HCT116 (cell line): ENCODE data around the gene IL15RA. TPM values are rescaled to one million over a fixed set of nuclear protein-coding genes. Genes with fewer than 3 reads are reported as not detected.
"Not testable (repeated sequence)": the region's sequence is repeated elsewhere in the genome, so short reads cannot be mapped to it uniquely, and the experiment has no call there.

Experiments
- ATAC-seq: fragments of 200-7000 bp; cut with Tn5 transposase; 2 replicates; pipeline ENCODE4 v1.9.1; 2020; ENCODE audit warnings: mild to moderate bottlenecking, moderate library complexity
- BruUV-seq: library from RNA; stranded (reverse); fragments of 400-500 nt; replicated peaks from 2 replicates; lab custom pipeline; 2021; lab: Mats Ljungman, UMichigan
- CTCF ChIA-PET: fragments of 300-600 bp; sonication (Branson Sonifier 250); formaldehyde crosslinking; loops from one replicate; lab custom pipeline; 2021; ENCODE audit warnings: antibody characterized with exemption; lab: Charles Lee
- POLR2A ChIA-PET: fragments of 300-600, 350-600 bp; sonication (Branson Sonifier 250); formaldehyde crosslinking; loops from one replicate; lab custom pipeline; 2021; ENCODE audit warnings: antibody characterized with exemption; lab: Charles Lee
- RAD21 ChIA-PET, 2 experiments: fragments of 300-600 bp; sonication (Branson Sonifier 250); formaldehyde crosslinking; loops; one replicate each; lab custom pipeline; 2023; ENCODE audit warnings: low total read pairs in 2 of 2; ENCODE audit not compliant: uncharacterized antibody in 2 of 2, unreplicated experiment in 2 of 2, low non-redundant PET in 1 of 2; lab: Charles Lee
- DNase-seq: peaks from one replicate; pipeline ENCODE4 v3.0.0-alpha.2; 2010; ENCODE audit warnings: low read depth, low spot score
- H2AFZ ChIP-seq: fragments of 200-600 bp; shearing (Covaris generic), sonication (generic); 2 replicates; pipeline ENCODE4 v1.6.1; 2017; ENCODE audit warnings: low read depth, mixed run types, mixed read lengths, antibody characterized with exemption, low read length; ENCODE audit not compliant: poor library complexity, severe bottlenecking
- H3K27ac ChIP-seq: 2 replicates; pipeline ENCODE4 v1.5.1; 2012; ENCODE audit warnings: low read depth, low read length
- H3K27me3 ChIP-seq: fragments of 200-600 bp; sonication (generic); 2 replicates; pipeline ENCODE4 v1.6.1; 2016; ENCODE audit warnings: mixed run types, low read length, mixed read lengths; ENCODE audit not compliant: insufficient read depth
- H3K36me3 ChIP-seq, 2 experiments: fragments of 200-500 bp in 1 of 2; fragments of 200-600 bp in 1 of 2; sonication (Bioruptor generic) in 1 of 2; sonication (generic) in 1 of 2; 2 replicates each; pipeline versions ENCODE4 v1.5.1 to v1.6.1; 2014 to 2016; ENCODE audit warnings: low read length in 2 of 2, inconsistent platforms in 1 of 2, mixed read lengths in 1 of 2, mixed run types in 1 of 2; ENCODE audit not compliant: insufficient read depth in 2 of 2, control insufficient read depth in 1 of 2
- H3K4me1 ChIP-seq, 2 experiments: fragments of 200-600 bp in 1 of 2; sonication (generic) in 1 of 2; 2 replicates each; pipeline versions ENCODE4 v1.5.1 to v1.6.1; 2012 to 2017; ENCODE audit warnings: low read length in 2 of 2, inconsistent platforms in 1 of 2, mild to moderate bottlenecking in 1 of 2, mixed read lengths in 1 of 2, mixed run types in 1 of 2, moderate library complexity in 1 of 2; ENCODE audit not compliant: insufficient read depth in 2 of 2, control insufficient read depth in 1 of 2
- H3K4me2 ChIP-seq: fragments of 200-600 bp; sonication (generic); 2 replicates; pipeline ENCODE4 v1.6.1; 2017; ENCODE audit warnings: mixed run types, low read length, mixed read lengths
- H3K4me3 ChIP-seq, 2 experiments: fragments of 200-600 bp in 1 of 2; sonication (generic) in 1 of 2; replicated peaks in 1 of 2; 2 replicates each; pipeline ENCODE4 v1.5.1; 2011 to 2016; ENCODE audit warnings: low read length in 2 of 2, control low read depth in 1 of 2, low read depth in 1 of 2, mild to moderate bottlenecking in 1 of 2, mixed read lengths in 1 of 2, mixed run types in 1 of 2
- H3K79me2 ChIP-seq: fragments of 200-600 bp; sonication (generic); 2 replicates; pipeline ENCODE4 v1.6.1; 2017; ENCODE audit warnings: mild to moderate bottlenecking, mixed run types, low read length, moderate library complexity, mixed read lengths; ENCODE audit not compliant: insufficient read depth
- H3K9ac ChIP-seq: fragments of 200-600 bp; sonication (generic); 2 replicates; pipeline ENCODE4 v1.6.1; 2016; ENCODE audit warnings: low read length, mixed read lengths
- H3K9me2 ChIP-seq: fragments of 200-600 bp; sonication (generic), shearing (Covaris generic); 2 replicates; pipeline ENCODE4 v1.6.1; 2017; ENCODE audit warnings: mixed run types, mild to moderate bottlenecking, moderate library complexity; ENCODE audit not compliant: insufficient read depth
- H3K9me3 ChIP-seq, 2 experiments: fragments of 200-500 bp in 1 of 2; fragments of 200-600 bp in 1 of 2; sonication (Bioruptor generic) in 1 of 2; sonication (generic) in 1 of 2; 2 replicates each; pipeline ENCODE4 v1.6.1; 2014 to 2017; ENCODE audit warnings: low read length in 2 of 2, mixed read lengths in 2 of 2, inconsistent platforms in 1 of 2, low read depth in 1 of 2, mild to moderate bottlenecking in 1 of 2, mixed run types in 1 of 2, moderate library complexity in 1 of 2; ENCODE audit not compliant: control insufficient read depth in 1 of 2, insufficient read depth in 1 of 2
- H4K20me1 ChIP-seq: fragments of 200-600 bp; sonication (generic), shearing (Covaris generic); 2 replicates; pipeline ENCODE4 v1.6.1; 2017; ENCODE audit warnings: mixed run types, mild to moderate bottlenecking, moderate library complexity; ENCODE audit not compliant: insufficient read depth
- EGR1 ChIP-seq: IDR thresholded peaks from 2 replicates; pipeline ENCODE4 v1.6.1; 2012; ENCODE audit warnings: low read depth
- EZH2phosphoT487 ChIP-seq: fragments of 200-600 bp; IDR thresholded peaks from 2 replicates; pipeline ENCODE4 v1.6.1; 2018; ENCODE audit warnings: antibody characterized with exemption, borderline replicate concordance
- JUND ChIP-seq: IDR thresholded peaks from 2 replicates; pipeline ENCODE4 v1.6.1; 2012
- POLR2AphosphoS5 ChIP-seq: IDR thresholded peaks from 2 replicates; pipeline ENCODE4 v1.6.1; 2011; ENCODE audit warnings: mild to moderate bottlenecking, low read depth, low read length, moderate library complexity
- TCF7L2 ChIP-seq: IDR thresholded peaks from 2 replicates; pipeline ENCODE4 v1.7.0; 2011; ENCODE audit warnings: borderline replicate concordance, inconsistent platforms; ENCODE audit not compliant: insufficient read depth, insufficient read length; ENCODE audit errors: extremely low read depth
- intact Hi-C: fragments of 100-400 bp; cut with micrococcal nuclease; formaldehyde crosslinking; loops from 2 replicates; pipeline ENCODE4 v1.10.0; 2022
- total RNA-seq: library from RNA; stranded (reverse); gene quantifications from one replicate; pipeline ENCODE4 v1.2.1, GENCODE V29; 2021; ENCODE audit not compliant: unreplicated experiment
- TF ChIP-seq, protein P1 (sequence below): IDR thresholded peaks from 2 replicates; pipeline ENCODE4 v1.6.1; 2012

Gene IL15RA
- total RNA-seq, 1 experiment from 2014 or later: 10.5 TPM

DNA sequence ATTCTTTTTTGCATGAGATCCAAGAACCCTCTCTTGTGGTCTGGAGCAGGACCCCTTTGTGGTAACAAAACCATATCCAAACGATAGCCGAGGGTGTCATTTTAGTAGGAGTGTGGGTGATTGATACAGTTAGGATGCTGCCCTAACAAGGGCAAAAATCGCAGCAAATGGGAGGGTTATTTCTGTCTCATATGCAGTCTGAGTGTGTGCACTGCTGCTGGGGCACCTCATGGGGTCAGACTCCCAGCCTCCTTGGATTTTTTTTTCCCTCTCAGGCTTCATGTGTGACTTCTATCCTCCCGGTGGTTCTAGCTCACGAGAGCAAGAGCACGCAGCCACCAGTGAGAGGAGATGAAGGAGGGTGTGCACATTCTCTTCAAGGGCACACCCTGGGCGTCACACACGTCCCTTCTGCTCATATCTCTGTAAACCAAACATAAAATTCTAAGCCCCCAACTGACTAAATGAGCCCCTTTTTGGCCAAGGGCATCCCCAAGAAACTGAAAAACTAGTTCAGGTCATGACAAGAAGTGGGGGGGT lies 28.6 kb upstream of the IL15RA start:
- Histone ChIP-seq H3K36me3 (no peaks in the 10 kb centered on the region), H2AFZ (no peak overlapping the region), H3K9me3 (no peaks in the 10 kb centered on the region), H3K4me1 (no peaks in the 10 kb centered on the region), H3K4me3 (no peak overlapping the region), H4K20me1 (no peaks in the 10 kb centered on the region), H3K27ac (no peak overlapping the region), H3K27me3 (no peaks in the 10 kb centered on the region), H3K4me2 (no peak overlapping the region), H3K79me2 (no peaks in the 10 kb centered on the region), H3K9ac (no peak overlapping the region), H3K9me2 (no peaks in the 10 kb centered on the region)
- intact Hi-C loops: no loop called here
- no peak for ATAC-seq
- DNase-seq: no peak
- no TSS peak for BruUV-seq
- no peak for TF ChIP-seq EZH2phosphoT487
- no peak for TF ChIP-seq TCF7L2
- TF ChIP-seq EGR1: no peak
- no peak for TF ChIP-seq POLR2AphosphoS5
- TF ChIP-seq, protein P1, sequence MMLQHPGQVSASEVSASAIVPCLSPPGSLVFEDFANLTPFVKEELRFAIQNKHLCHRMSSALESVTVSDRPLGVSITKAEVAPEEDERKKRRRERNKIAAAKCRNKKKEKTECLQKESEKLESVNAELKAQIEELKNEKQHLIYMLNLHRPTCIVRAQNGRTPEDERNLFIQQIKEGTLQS: no peak
- no peak for TF ChIP-seq JUND
- ChIA-PET CTCF (no interaction called here), POLR2A (no interaction called here), RAD21 (no interaction called here)

DNA sequence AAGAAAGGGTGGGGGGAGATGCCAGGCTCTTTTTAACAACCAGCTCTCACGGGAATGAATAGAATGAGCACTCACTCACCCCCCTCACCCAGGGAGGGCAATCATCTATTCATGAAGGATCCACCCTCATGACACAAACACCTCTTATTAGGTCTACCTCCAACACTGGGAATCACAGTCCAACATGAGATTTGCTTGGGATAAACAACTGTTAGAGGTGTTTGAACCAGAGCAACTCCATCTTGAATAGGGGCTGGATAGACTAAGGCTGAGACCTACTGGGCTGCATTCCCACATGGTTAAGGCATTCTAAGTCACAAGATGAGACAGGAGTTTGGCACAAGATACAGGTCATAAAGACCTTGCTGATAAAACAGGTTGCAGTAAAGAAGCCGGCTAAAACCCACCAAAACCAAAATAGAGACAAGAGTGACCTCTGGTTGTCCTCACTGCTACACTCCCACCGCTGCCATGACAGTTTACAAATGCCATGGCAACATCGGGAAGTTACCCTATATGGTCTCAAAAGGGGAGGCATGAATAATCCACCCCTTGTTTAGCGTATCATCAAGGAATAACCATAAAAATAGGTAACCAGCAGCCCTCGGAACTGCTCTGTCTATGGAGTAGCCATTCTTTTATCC lies 27.9 kb upstream of the IL15RA start:
- not testable (repeated sequence) for ATAC-seq, H3K4me2 ChIP-seq, BruUV-seq

More for the DNA sequence above, 27.9 kb upstream of the IL15RA start:
- RAD21 ChIA-PET, H3K4me1 ChIP-seq, H4K20me1 ChIP-seq, H3K27ac ChIP-seq, CTCF ChIA-PET, H3K4me3 ChIP-seq, DNase-seq, H3K9ac ChIP-seq, POLR2A ChIA-PET, H3K27me3 ChIP-seq, H2AFZ ChIP-seq, H3K79me2 ChIP-seq, H3K9me2 ChIP-seq, H3K9me3 ChIP-seq, intact Hi-C loops, H3K36me3 ChIP-seq: not testable (repeated sequence)
